GM12878 (cell line): ENCODE results near the gene F12. TPM values are rescaled to one million over a fixed set of nuclear protein-coding genes. Genes with fewer than 3 reads are reported as not detected.

Experiments used
- ATAC-seq: fragments of 200-7000 bp; cut with Tn5 transposase; 3 replicates; pipeline ENCODE4 v1.9.1; 2020; ENCODE audit warnings: mild to moderate bottlenecking, moderate library complexity
- BruUV-seq: library from RNA; stranded (reverse); fragments of 400-500 nt; replicated peaks from 2 replicates; lab custom pipeline; 2021; lab: Mats Ljungman, UMichigan
- CTCF ChIA-PET: fragments of 300-600 bp; sonication (Branson Sonifier 250); formaldehyde crosslinking; extraction: SDS; loops from one replicate; lab custom pipeline; 2021; ENCODE audit warnings: inconsistent platforms; lab: Yijun Ruan, JAX
- POLR2A ChIA-PET: fragments of 350-600 bp; formaldehyde crosslinking; extraction: SDS; loops from one replicate; lab custom pipeline; 2021; ENCODE audit warnings: inconsistent platforms; lab: Charles Lee
- RAD21 ChIA-PET: fragments of 300-600 bp; sonication (Branson Sonifier 250); formaldehyde crosslinking; loops from one replicate; lab custom pipeline; 2023; ENCODE audit warnings: antibody characterized with exemption; ENCODE audit not compliant: unreplicated experiment; lab: Charles Lee
- SMC1A ChIA-PET: fragments of 300-600 bp; sonication (Branson Sonifier 250); formaldehyde crosslinking; loops from one replicate; lab custom pipeline; 2023; ENCODE audit not compliant: unreplicated experiment, uncharacterized antibody; lab: Charles Lee
- DNase-seq: peaks from one replicate; pipeline ENCODE4 v3.0.0-alpha.2; 2011; ENCODE audit warnings: low read depth, low spot score
- FAIRE-seq: peaks from 3 replicates; lab custom pipeline; 2011; peaks lifted over from hg19 to GRCh38; lab: Jason Lieb, UNC
- H2AFZ ChIP-seq: 2 replicates; pipeline ENCODE4 v1.6.0; 2011; ENCODE audit warnings: low read depth, low read length, control low read depth; ENCODE audit not compliant: control insufficient read depth
- H3K27ac ChIP-seq: 2 replicates; pipeline ENCODE4 v1.5.1; 2011; ENCODE audit warnings: control low read depth; ENCODE audit not compliant: control insufficient read depth, insufficient read depth
- H3K27me3 ChIP-seq, 2 experiments: replicated peaks in 1 of 2; 2 replicates each; pipeline versions ENCODE4 v1.6.0 to v1.6.1; 2011; ENCODE audit warnings: low read length in 1 of 2; ENCODE audit not compliant: control insufficient read depth in 2 of 2, insufficient read depth in 2 of 2
- H3K36me3 ChIP-seq, 2 experiments: 2 replicates each; pipeline ENCODE4 v1.5.1; 2011; ENCODE audit warnings: low read length in 1 of 2; ENCODE audit not compliant: control insufficient read depth in 2 of 2, insufficient read depth in 2 of 2
- H3K4me1 ChIP-seq: 2 replicates; pipeline ENCODE4 v1.6.1; 2011; ENCODE audit warnings: mild to moderate bottlenecking, low read length, moderate library complexity, mixed read lengths; ENCODE audit not compliant: control insufficient read depth, insufficient read depth
- H3K4me2 ChIP-seq: 2 replicates; pipeline ENCODE4 v1.6.0; 2011; ENCODE audit warnings: control low read depth; ENCODE audit not compliant: control insufficient read depth, insufficient read depth
- H3K4me3 ChIP-seq: fragments of 200-600 bp; sonication (generic); 2 replicates; pipeline ENCODE4 v1.5.1; 2016
- H3K79me2 ChIP-seq: 2 replicates; pipeline ENCODE4 v1.6.0; 2011; ENCODE audit warnings: low read length; ENCODE audit not compliant: control insufficient read depth, insufficient read depth
- H3K9ac ChIP-seq: 2 replicates; pipeline ENCODE4 v1.8.0; 2011; ENCODE audit warnings: low read length, control low read depth, mixed read lengths; ENCODE audit not compliant: control insufficient read depth, insufficient read depth
- H3K9me3 ChIP-seq: replicated peaks from 3 replicates; pipeline ENCODE4 v1.5.1; 2011; ENCODE audit warnings: mild to moderate bottlenecking, low read length; ENCODE audit not compliant: control insufficient read depth, insufficient read depth
- H4K20me1 ChIP-seq: 2 replicates; pipeline ENCODE4 v1.6.0; 2011; ENCODE audit not compliant: control insufficient read depth, insufficient read depth
- CHD2 ChIP-seq: IDR thresholded peaks from 2 replicates; pipeline ENCODE4 v1.6.1; 2011; ENCODE audit warnings: low read depth, low read length, improper control_type of control experiment, borderline replicate concordance
- ESRRA ChIP-seq: IDR thresholded peaks from 2 replicates; pipeline ENCODE4 v1.6.1; 2012; ENCODE audit warnings: mild to moderate bottlenecking, low read length, improper control_type of control experiment
- HCFC1 ChIP-seq: fragments of 150-350 bp; IDR thresholded peaks from 2 replicates; pipeline ENCODE4 v1.6.1; 2014; ENCODE audit warnings: low read length
- NBN ChIP-seq: fragments of 450-650 bp; IDR thresholded peaks from 2 replicates; pipeline ENCODE4 v1.6.1; 2016
- POLR2AphosphoS2 ChIP-seq: IDR thresholded peaks from 2 replicates; pipeline ENCODE4 v1.6.1; 2011; ENCODE audit warnings: low read depth, mild to moderate bottlenecking, low read length, improper control_type of control experiment, moderate library complexity
- RAD21 ChIP-seq: IDR thresholded peaks from 2 replicates; pipeline ENCODE4 v1.6.1; 2011; ENCODE audit warnings: mild to moderate bottlenecking, low read depth, low read length, moderate library complexity; ENCODE audit not compliant: insufficient read depth
- SMAD5 ChIP-seq: IDR thresholded peaks from 2 replicates; pipeline ENCODE4 v1.6.1; 2016; ENCODE audit warnings: antibody characterized with exemption, low read depth
- SPI1 ChIP-seq: IDR thresholded peaks from 2 replicates; pipeline ENCODE4 v1.6.1; 2011; ENCODE audit warnings: low read depth, mild to moderate bottlenecking, low read length, moderate library complexity, borderline replicate concordance; ENCODE audit not compliant: insufficient read depth
- STAT3 ChIP-seq: IDR thresholded peaks from 2 replicates; pipeline ENCODE4 v1.6.1; 2011; ENCODE audit warnings: low read depth, low read length, improper control_type of control experiment
- ZBTB4 ChIP-seq: fragments of 450-650 bp; formaldehyde crosslinking; IDR thresholded peaks from 2 replicates; pipeline ENCODE4 v1.4.0; 2022; ENCODE audit warnings: mild to moderate bottlenecking, moderate library complexity
- ZSCAN29 ChIP-seq: fragments of 450-650 bp; IDR thresholded peaks from 2 replicates; pipeline ENCODE4 v1.6.1; 2017; ENCODE audit warnings: mild to moderate bottlenecking, moderate library complexity
- WGBS: methylation state at CpG from one replicate; pipeline ENCODE4 v1.1.6; 2016; ENCODE audit warnings: low lambda C conversion rate; ENCODE audit not compliant: insufficient replicate concordance, insufficient coverage; ENCODE audit errors: missing lambda C conversion rate; 5-methylcytosine and 5-hydroxymethylcytosine counted together
- in situ Hi-C: fragments of 300-500 bp; cut with MboI; formaldehyde crosslinking; loops from 9 replicates; pipeline ENCODE4 v1.14.3; 2018; ENCODE audit warnings: mixed read lengths
- intact Hi-C: fragments of 100-400 bp; cut with micrococcal nuclease; formaldehyde crosslinking; loops from one replicate; pipeline ENCODE4 v1.14.2; 2022; ENCODE audit not compliant: unreplicated experiment
- polyA plus RNA-seq, 11 experiments: library from polyadenylated mRNA; depleted of rRNA in 4 of 11; unstranded in 6 of 11; stranded (reverse) in 5 of 11; fragments of >200 nt; fragmentation: Nextera tagmentation in 4 of 11; fragmentation: Illumina TruSeq in 1 of 11; extraction: Ambion mirVana in 4 of 11; extraction: Trizol in 1 of 11; gene quantifications; 1 replicate in 1 of 11; 2 replicates in 10 of 11; pipeline versions ENCODE4 v1.2.1 to v1.2.3, GENCODE V29; 2011 to 2016; ENCODE audit warnings: inconsistent platforms in 2 of 11, missing spikeins in 2 of 11, low read depth in 1 of 11
- total RNA-seq, 4 experiments: library from RNA; depleted of rRNA in 3 of 4; stranded (reverse); fragments of >200 nt in 3 of 4; fragmentation: Illumina TruSeq in 1 of 4; extraction: Trizol in 1 of 4; gene quantifications; 2 replicates each; pipeline versions ENCODE4 v1.2.1 to v1.2.3, GENCODE V29; 2013 to 2021

The F12 gene
- total and polyA plus RNA-seq, 10 of the 15 experiments (the other 5 are each of a cell fraction or from before 2014, with no cell fraction given) = 0.25 to 11.3 (median 5.5) TPM

DNA sequence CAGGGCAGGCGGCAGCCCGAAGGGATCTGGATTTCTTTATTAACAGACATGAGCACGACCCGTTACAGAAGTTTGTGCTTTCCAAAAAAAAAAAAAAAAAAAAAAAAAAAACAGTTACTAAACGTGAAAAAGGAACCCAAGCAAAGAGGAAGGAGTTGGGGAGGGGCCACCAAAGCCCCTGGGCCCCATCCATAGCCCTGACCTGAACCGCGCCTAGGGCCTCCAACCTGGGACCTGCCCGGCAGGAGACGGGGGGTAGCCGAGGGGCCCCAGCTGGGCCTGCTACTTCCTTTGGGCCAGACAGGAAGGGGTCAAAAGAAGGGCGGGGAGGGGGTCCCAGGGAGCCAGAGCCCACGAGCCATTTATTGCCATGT, 47.2 kb upstream of the F12 start:
- BruUV-seq = no TSS peak
- in situ Hi-C loops = no loop called here
- FAIRE-seq = no peak

GRCh38 chr5:177455661-177456590, 46.6 kb upstream of the F12 start:
- in situ Hi-C loops = no loop called here
- POLR2A ChIA-PET = interaction anchor here (0.8 to 13.6 kb wide), 14 partner anchors 11 to 154 kb away, joined by 3 to 358 read pairs (median 6); partner anchors contain the start of genes GRK6 and PDLIM7
- CTCF ChIA-PET = interaction anchor here (0.7 to 16.4 kb wide), 34 partner anchors 10 to 795 kb away, joined by 3 to 391 read pairs (median 6); partner anchors contain the start of genes DBN1, DOK3, GRK6 and LMAN2
- intact Hi-C loops = loop anchor here (1.0 to 2.0 kb wide), 5 partner anchors 29 to 341 kb away; partner anchors contain the start of gene GRK6
- no peaks in the 10 kb centered on the region for H3K27me3 ChIP-seq
- SMC1A ChIA-PET = interaction anchor here (1.6 to 5.1 kb wide), 7 partner anchors 27 to 342 kb away, joined by 6 to 92 read pairs (median 11); partner anchors contain the start of genes GRK6 and PFN3
- ATAC-seq (peak; percentile 53), DNase-seq (no peak), FAIRE-seq (peak; percentile 90)
- H3K36me3 ChIP-seq = no peaks in the 10 kb centered on the region
- RAD21 ChIA-PET = interaction anchor here (0.6 to 13.5 kb wide), 18 partner anchors 11 to 700 kb away, joined by 3 to 291 read pairs (median 8); partner anchors contain the start of genes DOK3, F12, GRK6 and PDLIM7
- WGBS = 1% methylated on average over 63 of the region's 76 CpGs
- H3K4me2 ChIP-seq = peak overlapping the region; percentile 98
- no peaks in the 10 kb centered on the region; the same call in 1 of the 2 replicates for H3K79me2 ChIP-seq
- H3K9ac ChIP-seq = peak overlapping the region; percentile 61; the same call in 1 of the 2 replicates
- H3K9me3 ChIP-seq = no peaks in the 10 kb centered on the region
- H3K4me1 ChIP-seq = peaks cover 11% of the 10 kb centered on the region
- H2AFZ ChIP-seq = peak overlapping the region; percentile 77
- no peaks in the 10 kb centered on the region for H4K20me1 ChIP-seq
- peak overlapping the region; percentile 65 for H3K27ac ChIP-seq
- peak overlapping the region; percentile 82 for H3K4me3 ChIP-seq
- TSS peak; percentile 61 for BruUV-seq
- TF ChIP-seq SMAD5 (no peak), HCFC1 (no peak), SPI1 (no peak), POLR2AphosphoS2 (peak; percentile 78; the same call in 1 of the 2 replicates), ZSCAN29 (no peak), STAT3 (no peak), CHD2 (peak; percentile 43; the same call in 1 of the 2 replicates), ZBTB4 (CRISPR knock-in tag) (no peak), NBN (no peak; the same call in 1 of the 2 replicates)

More for the DNA sequence above, 47.2 kb upstream of the F12 start:
- no peaks in the 10 kb centered on the region for H4K20me1 ChIP-seq
- no peak for ATAC-seq
- no peak overlapping the region for H3K4me3 ChIP-seq
- intact Hi-C loops = loop anchor here (1.0 to 2.0 kb wide), 3 partner anchors 138 to 342 kb away; no protein-coding TSS in a partner anchor
- no peak overlapping the region for H3K27ac ChIP-seq
- 28% methylated on average over 7 of the region's 12 CpGs for WGBS
- H3K36me3 ChIP-seq = no peaks in the 10 kb centered on the region
- peaks cover 11% of the 10 kb centered on the region for H3K4me1 ChIP-seq
- H3K9me3 ChIP-seq = no peaks in the 10 kb centered on the region
- RAD21 ChIA-PET = interaction anchor here (0.6 to 6.8 kb wide), 8 partner anchors 11 to 86 kb away, joined by 3 to 108 read pairs (median 12); partner anchors contain the start of genes GRK6 and PRR7
- SMC1A ChIA-PET = interaction anchor here (1.3 to 2.4 kb wide), 7 partner anchors 41 to 343 kb away, joined by 6 to 16 read pairs (median 7); partner anchors contain the start of gene PDLIM7
- H2AFZ ChIP-seq = no peak overlapping the region
- H3K79me2 ChIP-seq = no peaks in the 10 kb centered on the region; the same call in 1 of the 2 replicates
- CTCF ChIA-PET = interaction anchor here (1.1 to 16.4 kb wide), 11 partner anchors 22 to 343 kb away, joined by 3 to 391 read pairs (median 11); partner anchors contain the start of genes DOK3, MXD3, PDLIM7 and PFN3
- DNase-seq = no peak
- no peak overlapping the region for H3K4me2 ChIP-seq
- TF ChIP-seq ESRRA (no peak), RAD21 (no peak)
- POLR2A ChIA-PET = interaction anchor here (0.8 to 2.0 kb wide), 3 partner anchors 11 to 53 kb away, joined by 4 to 14 read pairs (median 4); no protein-coding TSS in a partner anchor
- H3K27me3 ChIP-seq = no peaks in the 10 kb centered on the region
- no peak overlapping the region for H3K9ac ChIP-seq
